Transverse colon (tissue), 3 donors: ENCODE results near the gene FAHD2A.

Experiments
- EP300 ChIP-seq: sonication (generic); formaldehyde crosslinking; IDR thresholded peaks from one replicate; pipeline ENCODE4 v1.6.1; 2017; ENCODE audit warnings: antibody characterized with exemption, low read depth
- POLR2A ChIP-seq: fragments of 450-650 bp; IDR thresholded peaks from one replicate; pipeline ENCODE4 v1.6.1; 2016; ENCODE audit warnings: antibody characterized with exemption, mild to moderate bottlenecking, moderate library complexity
- TF ChIP-seq, protein P1 (sequence below), 5 experiments: fragments of 200-600 bp in 3 of 5; fragments of 450-650 bp in 2 of 5; sonication (generic) in 3 of 5; IDR thresholded peaks; 1 replicate in 2 of 5; 2 replicates in 3 of 5; pipeline ENCODE4 v1.5.1; 2016 to 2017; ENCODE audit warnings: antibody characterized with exemption in 5 of 5, inconsistent platforms in 3 of 5, mild to moderate bottlenecking in 2 of 5, moderate library complexity in 1 of 5

DNA sequence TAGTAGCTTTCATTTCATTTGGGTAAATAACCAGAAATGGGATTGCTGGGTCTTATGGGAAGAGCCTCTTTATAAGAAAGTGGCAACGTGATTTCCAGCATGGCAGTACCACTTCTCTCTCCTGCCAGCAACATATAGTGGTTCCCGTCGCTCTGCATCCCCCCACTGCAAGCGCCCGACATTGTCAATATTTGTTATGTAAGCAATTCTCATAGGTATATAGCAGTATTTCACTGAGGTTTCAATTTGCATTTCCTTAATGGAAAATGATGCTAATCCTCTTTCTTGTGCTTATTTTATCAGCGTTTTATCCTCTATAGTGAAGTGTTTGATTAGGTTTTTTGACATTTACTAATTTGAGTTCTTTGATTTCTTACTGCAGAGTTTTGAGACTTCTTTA, 36.0 kb upstream of the FAHD2A start:
- TF ChIP-seq, protein P1, sequence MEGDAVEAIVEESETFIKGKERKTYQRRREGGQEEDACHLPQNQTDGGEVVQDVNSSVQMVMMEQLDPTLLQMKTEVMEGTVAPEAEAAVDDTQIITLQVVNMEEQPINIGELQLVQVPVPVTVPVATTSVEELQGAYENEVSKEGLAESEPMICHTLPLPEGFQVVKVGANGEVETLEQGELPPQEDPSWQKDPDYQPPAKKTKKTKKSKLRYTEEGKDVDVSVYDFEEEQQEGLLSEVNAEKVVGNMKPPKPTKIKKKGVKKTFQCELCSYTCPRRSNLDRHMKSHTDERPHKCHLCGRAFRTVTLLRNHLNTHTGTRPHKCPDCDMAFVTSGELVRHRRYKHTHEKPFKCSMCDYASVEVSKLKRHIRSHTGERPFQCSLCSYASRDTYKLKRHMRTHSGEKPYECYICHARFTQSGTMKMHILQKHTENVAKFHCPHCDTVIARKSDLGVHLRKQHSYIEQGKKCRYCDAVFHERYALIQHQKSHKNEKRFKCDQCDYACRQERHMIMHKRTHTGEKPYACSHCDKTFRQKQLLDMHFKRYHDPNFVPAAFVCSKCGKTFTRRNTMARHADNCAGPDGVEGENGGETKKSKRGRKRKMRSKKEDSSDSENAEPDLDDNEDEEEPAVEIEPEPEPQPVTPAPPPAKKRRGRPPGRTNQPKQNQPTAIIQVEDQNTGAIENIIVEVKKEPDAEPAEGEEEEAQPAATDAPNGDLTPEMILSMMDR (IDR thresholded peaks at IDR 0.05): no peak
- no peak for TF ChIP-seq EP300
- TF ChIP-seq POLR2A: no peak
